ENCODE results near the gene C2CD4B. TPM values are rescaled to one million over a fixed set of nuclear protein-coding genes. Genes with fewer than 3 reads are reported as not detected.
A peak's percentile ranks its signal among the peaks of the same experiment; 100 is the strongest.

The C2CD4B gene
- total RNA-seq = 10 to 100 TPM in 1 of 6 donors, 1 to 10 TPM in 4, under 1 TPM in 1; 0.67 to 16.8 (median 3.1) TPM

DNA sequence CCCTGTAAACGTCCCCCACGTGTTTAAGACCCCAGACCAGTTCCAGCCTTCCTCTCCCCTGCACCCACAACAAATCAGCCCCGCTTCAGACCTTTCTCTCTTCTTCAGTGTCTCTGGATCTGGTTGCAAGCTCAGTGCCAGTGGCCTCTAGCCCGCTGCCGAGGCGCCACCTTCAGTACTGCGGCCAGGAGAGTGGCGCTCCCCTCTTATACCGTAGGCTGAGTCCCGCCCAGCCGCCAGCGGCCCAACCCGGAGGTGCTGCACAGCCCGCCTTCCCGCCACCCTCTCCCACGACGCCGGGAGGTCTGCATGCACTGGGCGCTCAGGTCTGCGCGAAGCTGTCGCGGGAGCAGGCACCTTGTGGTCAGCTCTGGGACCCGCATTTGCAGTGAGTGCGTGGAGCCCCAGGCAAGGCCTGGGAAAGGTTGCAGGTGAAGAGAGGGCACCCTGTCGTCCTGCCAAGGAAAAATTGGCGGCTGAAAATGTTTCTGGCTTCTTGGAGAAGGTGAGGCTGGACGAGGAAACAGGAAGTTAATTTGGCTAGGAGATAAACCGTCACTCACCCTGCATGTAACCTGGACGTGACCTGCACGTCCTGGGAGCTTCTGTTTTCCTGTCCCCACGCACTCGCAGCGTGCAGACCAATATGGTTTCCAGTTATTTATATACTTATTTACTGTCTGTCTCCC is at the start of gene C2CD4B:
C2CD4B (minus strand) TSS at position 182 of the 689 bp plus-strand sequence. CDS start 301 bp downstream, outside the sequence.
- peak in 3 of 4 donors; percentile 37 to 85 (median 71) for TF ChIP-seq POLR2A (IDR thresholded peaks at IDR 0.05)
- TF ChIP-seq, protein P1, sequence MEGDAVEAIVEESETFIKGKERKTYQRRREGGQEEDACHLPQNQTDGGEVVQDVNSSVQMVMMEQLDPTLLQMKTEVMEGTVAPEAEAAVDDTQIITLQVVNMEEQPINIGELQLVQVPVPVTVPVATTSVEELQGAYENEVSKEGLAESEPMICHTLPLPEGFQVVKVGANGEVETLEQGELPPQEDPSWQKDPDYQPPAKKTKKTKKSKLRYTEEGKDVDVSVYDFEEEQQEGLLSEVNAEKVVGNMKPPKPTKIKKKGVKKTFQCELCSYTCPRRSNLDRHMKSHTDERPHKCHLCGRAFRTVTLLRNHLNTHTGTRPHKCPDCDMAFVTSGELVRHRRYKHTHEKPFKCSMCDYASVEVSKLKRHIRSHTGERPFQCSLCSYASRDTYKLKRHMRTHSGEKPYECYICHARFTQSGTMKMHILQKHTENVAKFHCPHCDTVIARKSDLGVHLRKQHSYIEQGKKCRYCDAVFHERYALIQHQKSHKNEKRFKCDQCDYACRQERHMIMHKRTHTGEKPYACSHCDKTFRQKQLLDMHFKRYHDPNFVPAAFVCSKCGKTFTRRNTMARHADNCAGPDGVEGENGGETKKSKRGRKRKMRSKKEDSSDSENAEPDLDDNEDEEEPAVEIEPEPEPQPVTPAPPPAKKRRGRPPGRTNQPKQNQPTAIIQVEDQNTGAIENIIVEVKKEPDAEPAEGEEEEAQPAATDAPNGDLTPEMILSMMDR (IDR thresholded peaks at IDR 0.05) = peak in 2 of 6 experiments; percentile 15 to 18
- peak; percentile 81 to 86 for TF ChIP-seq POLR2AphosphoS5 (IDR thresholded peaks at IDR 0.05)
- no peak for TF ChIP-seq EP300 (IDR thresholded peaks at IDR 0.05)
- WGBS, 2 donors = 23 to 24% methylated on average over 23 to 25 of the region's 34 CpGs
- Histone ChIP-seq H3K36me3 (no peaks in the 10 kb centered on the region), H3K9me3 (no peaks in the 10 kb centered on the region), H3K4me1 (peaks cover 14 to 35% (median 17%) of the 10 kb centered on the region in 4 donors), H3K27ac (peak within 1 kb of the TSS; percentile 63 to 85 (median 79)), H3K4me3 (peak within 1 kb of the TSS; percentile 11 to 60 (median 56)), H3K27me3 (peaks cover 0 to 17% (median 2%) of the 10 kb centered on the region in 4 donors)
- DNase-seq (peak; percentile 74 to 90), ATAC-seq (ENCODE audit: low FRiP score in 2 of 2) (peak; percentile 69 to 86)

DNA sequence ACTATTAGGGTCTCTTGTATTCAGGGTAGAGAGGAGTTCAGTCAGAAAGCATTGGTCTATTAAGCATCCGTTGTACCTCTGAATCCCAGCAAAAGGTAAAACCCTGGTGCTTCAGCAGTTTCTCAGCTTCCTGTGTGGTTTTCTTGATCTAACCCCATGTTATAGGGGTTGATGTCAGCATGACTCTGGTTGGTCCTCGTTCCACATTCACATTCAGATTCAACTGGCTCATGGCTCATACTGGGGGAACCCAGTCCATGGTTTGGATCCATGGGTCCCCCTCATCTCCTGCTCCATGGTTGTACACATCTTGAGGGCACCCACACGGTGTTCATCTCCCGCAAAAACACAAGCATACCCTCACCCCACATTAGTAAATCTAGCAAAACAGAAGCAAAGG is 47.7 kb upstream of the C2CD4B start:
- Histone ChIP-seq H3K4me1 (no peaks in the 10 kb centered on the region), H3K4me3 (no peak overlapping the region), H3K27ac (no peak overlapping the region), H3K9me3 (peaks cover 0 to 26% (median 21%) of the 10 kb centered on the region in 4 donors), H3K36me3 (no peaks in the 10 kb centered on the region), H3K27me3 (no peaks in the 10 kb centered on the region)
- TF ChIP-seq EP300 (IDR thresholded peaks at IDR 0.05) = no peak
- TF ChIP-seq POLR2AphosphoS5 (IDR thresholded peaks at IDR 0.05) = no peak
- TF ChIP-seq, protein P1 (IDR thresholded peaks at IDR 0.05) = no peak
- TF ChIP-seq POLR2A (IDR thresholded peaks at IDR 0.05) = no peak
- no peak for ATAC-seq (ENCODE audit: low FRiP score in 2 of 2)
- no peak for DNase-seq
- 88 to 91% methylated on average over 4 of the region's 4 CpGs for WGBS, 2 donors

DNA sequence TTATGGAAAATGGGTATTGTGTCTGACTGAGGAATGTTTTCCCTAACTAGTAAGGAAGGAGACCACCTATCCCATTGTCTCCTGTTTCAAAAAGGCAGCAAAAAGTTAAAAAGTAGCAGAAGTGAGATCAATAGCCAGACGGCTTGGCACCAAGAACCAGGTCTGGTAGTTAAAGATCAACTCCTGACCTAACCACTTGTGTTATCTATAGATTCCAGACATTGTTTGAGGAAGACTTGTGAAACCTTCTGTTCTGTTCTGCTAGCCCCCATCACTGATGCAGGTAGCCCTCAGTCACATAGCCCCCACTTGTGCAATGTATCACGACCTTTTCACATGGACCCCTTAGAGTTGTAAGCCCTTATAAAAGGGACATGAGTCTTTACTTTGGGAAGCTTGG is 46.3 kb upstream of the C2CD4B start:
- 57 to 84% methylated on average over 2 of the region's 2 CpGs for WGBS, 2 donors
- no peaks in the 10 kb centered on the region for H3K36me3 ChIP-seq
- H3K27ac ChIP-seq = no peak overlapping the region
- ATAC-seq (ENCODE audit: low FRiP score in 2 of 2) (no peak), DNase-seq (no peak)
- no peaks in the 10 kb centered on the region for H3K4me1 ChIP-seq
- TF ChIP-seq, protein P1 (IDR thresholded peaks at IDR 0.05) = no peak
- no peak for TF ChIP-seq POLR2AphosphoS5 (IDR thresholded peaks at IDR 0.05)
- H3K27me3 ChIP-seq = no peaks in the 10 kb centered on the region
- H3K4me3 ChIP-seq = no peak overlapping the region
- peaks cover 0 to 13% (median 8%) of the 10 kb centered on the region in 4 donors for H3K9me3 ChIP-seq

DNA sequence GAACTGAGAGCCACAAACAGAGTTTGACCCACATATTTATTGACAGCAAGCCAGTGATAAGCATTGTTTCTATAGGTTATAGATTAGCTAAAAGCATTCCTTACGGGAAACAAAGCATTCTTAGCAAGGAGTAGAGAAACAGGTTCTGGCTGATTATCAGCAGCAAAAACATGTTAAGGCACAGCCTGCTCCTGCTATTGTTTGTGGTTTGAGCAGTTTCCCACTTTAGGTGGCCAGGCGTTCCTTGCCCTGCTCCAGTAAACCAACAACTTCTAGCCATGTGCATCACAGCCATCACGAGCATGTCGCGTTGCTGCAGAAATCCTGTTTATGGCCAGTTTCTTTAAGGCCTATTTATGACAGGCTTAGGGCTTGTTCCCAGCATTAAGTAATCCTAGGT is 44.7 kb upstream of the C2CD4B start:
- Histone ChIP-seq H3K9me3 (no peaks in the 10 kb centered on the region), H3K27ac (no peak overlapping the region), H3K36me3 (no peaks in the 10 kb centered on the region), H3K27me3 (no peaks in the 10 kb centered on the region), H3K4me1 (no peaks in the 10 kb centered on the region), H3K4me3 (no peak overlapping the region)
- ATAC-seq (ENCODE audit: low FRiP score in 2 of 2) (no peak), DNase-seq (no peak)
- 80 to 91% methylated on average over 5 of the region's 5 CpGs for WGBS, 2 donors
- TF ChIP-seq POLR2AphosphoS5 (IDR thresholded peaks at IDR 0.05) = no peak
- no peak for TF ChIP-seq POLR2A (IDR thresholded peaks at IDR 0.05)
- TF ChIP-seq, protein P1 (IDR thresholded peaks at IDR 0.05) = no peak
- no peak for TF ChIP-seq EP300 (IDR thresholded peaks at IDR 0.05)

GRCh38 chr15:62209322-62209721 is 44.2 kb upstream of the C2CD4B start:
- Histone ChIP-seq H3K4me3 (no peak overlapping the region), H3K4me1 (no peaks in the 10 kb centered on the region), H3K9me3 (no peaks in the 10 kb centered on the region), H3K36me3 (no peaks in the 10 kb centered on the region), H3K27me3 (no peaks in the 10 kb centered on the region), H3K27ac (no peak overlapping the region)
- DNase-seq = no peak
- 89 to 95% methylated on average over 1 of the region's 1 CpG for WGBS, 2 donors
- ATAC-seq (ENCODE audit: low FRiP score in 2 of 2) = no peak
- TF ChIP-seq POLR2AphosphoS5 (IDR thresholded peaks at IDR 0.05) (no peak), EP300 (IDR thresholded peaks at IDR 0.05) (no peak), POLR2A (IDR thresholded peaks at IDR 0.05) (no peak)
- TF ChIP-seq, protein P1 (IDR thresholded peaks at IDR 0.05) = no peak
